Heart right ventricle (tissue), 16 donors: ENCODE measurements around the gene TMTC2. TPM values are rescaled to one million over a fixed set of nuclear protein-coding genes. Genes with fewer than 3 reads are reported as not detected.

ENCODE experiments used
- ATAC-seq, 8 donors: fragments of 200-7000 bp; cut with Tn5 transposase; one replicate each; pipeline ENCODE4 v1.9.1; 2020; ENCODE audit warnings: mild to moderate bottlenecking in 8 of 8, moderate library complexity in 8 of 8, moderate number of reproducible peaks in 1 of 8
- DNase-seq, 2 donors: peaks; one replicate each; pipeline ENCODE4 v3.0.0-alpha.2; 2020
- H3K27ac ChIP-seq, 10 donors: fragments of 200-600 bp; sonication (generic) in 2 of 10; one replicate each; pipeline versions ENCODE4 v1.5.0 to v1.8.0; 2020 to 2022; ENCODE audit warnings: mild to moderate bottlenecking in 3 of 10
- H3K27me3 ChIP-seq, 7 donors: fragments of 200-600 bp; one replicate each; pipeline ENCODE4 v1.8.0; 2021 to 2022; ENCODE audit warnings: mild to moderate bottlenecking in 2 of 7
- H3K36me3 ChIP-seq, 9 donors: fragments of 200-600 bp; sonication (generic) in 1 of 9; one replicate each; pipeline versions ENCODE4 v1.5.0 to v1.8.0; 2020 to 2022; ENCODE audit warnings: mild to moderate bottlenecking in 2 of 9
- H3K4me1 ChIP-seq, 9 donors: fragments of 200-600 bp; sonication (generic) in 1 of 9; one replicate each; pipeline versions ENCODE4 v1.5.0 to v1.8.0; 2020 to 2022; ENCODE audit warnings: mild to moderate bottlenecking in 4 of 9
- H3K4me3 ChIP-seq, 10 donors: fragments of 200-600 bp; sonication (generic) in 2 of 10; one replicate each; pipeline versions ENCODE4 v1.5.0 to v1.8.0; 2020 to 2022; ENCODE audit warnings: mild to moderate bottlenecking in 7 of 10, moderate library complexity in 2 of 10
- H3K9me3 ChIP-seq, 11 donors: fragments of 200-600 bp in 10 of 11; sonication (generic) in 2 of 11; one replicate each; pipeline versions ENCODE4 v1.5.0 to v1.8.0; 2013 to 2022; ENCODE audit warnings: mild to moderate bottlenecking in 2 of 11, control low read depth in 1 of 11, moderate library complexity in 1 of 11
- CTCF ChIP-seq, 9 donors: fragments of 200-600 bp; sonication (generic) in 2 of 9; IDR thresholded peaks; one replicate each; pipeline versions ENCODE4 v1.5.0 to v1.8.0; 2021 to 2022; ENCODE audit warnings: antibody characterized with exemption in 9 of 9, mild to moderate bottlenecking in 5 of 9, moderate library complexity in 1 of 9
- WGBS, 2 donors: extraction: QIAGEN DNeasy Blood & Tissue Kit; methylation state at CpG; one replicate each; pipeline ENCODE4 v1.1.7; 2013; ENCODE audit warnings: inconsistent platforms in 1 of 2; 5-methylcytosine and 5-hydroxymethylcytosine counted together
- intact Hi-C, 10 donors: fragments of 100-400 bp; cut with DNase I; formaldehyde crosslinking; loops; one replicate each; pipeline versions ENCODE4 v1.11.1 to v1.14.2; 2022
- polyA plus RNA-seq, 2 donors: library from polyadenylated mRNA; stranded (reverse); fragments of 200-250 nt; gene quantifications; one replicate each; pipeline ENCODE4 v1.2.3, GENCODE V29; 2013
- total RNA-seq, 10 donors: library from RNA; stranded (reverse); fragmentation: NEBNext Ultra II Directional in 3 of 10; extraction: Animal tissue kit (Norgen Biotek cat#: 25700) in 3 of 10; gene quantifications; one replicate each; pipeline versions ENCODE4 v1.2.1 to v1.2.4, GENCODE V29; 2021 to 2023
- donor health status: Arrhythmogenic right ventricular cardiomyopathy.
- donor health status: ischemic (EF 13 %, LVEDD 7.1; RV severe dilation, severe dysfunction).
- donor health status: healthy with polysubstance abuse.
- donor health status: DM: no; HTN: yes; CAD: no.
- donor health status: DM: no; HTN: no; CAD: no.
- donor health status: ischemic (EF 25% LVEDD 6.9; RV normal size, moderate dysfunction).
- donor health status: ischemic (EF 25% LVEDD 5.7; RV mildly dilated, moderate dysfunction).
- donor health status: healthy.
- donor health status: DM: yes; HTN: yes; CAD: no.
- donor health status: Ischemic cardiomyopathy.
- donor health status: ischemic (EF 35%, LVEDD 5.7; RV mildly dilated, moderate dysfunction).
- donor health status: nonischemic (EF 11% LVEDD 7.7; RV severe dilation, severe dysfunction).
- donor health status: DM: yes; HTN: yes; CAD: no.
- donor health status: PGD.
- donor health status: ischemic (EF 29% LVEDD 5.4; RV normal size, mild dysfunction).
- donor health status: nonischemic (EF 23%, LVEDD 6.1; RV moderate dilation, normal function).

Gene TMTC2
- total and polyA plus RNA-seq, 12 donors, result 1.6 to 4.4 (median 2.6) TPM

GRCh38 chr12:83083616-83084015 lies 396.9 kb downstream of the TMTC2 start:
- H3K9me3 ChIP-seq, result peaks cover 0 to 8% (median 0%) of the 10 kb centered on the region in 11 donors
- H3K36me3 ChIP-seq, result no peaks in the 10 kb centered on the region
- H3K4me3 ChIP-seq, result no peak overlapping the region
- no peak for TF ChIP-seq CTCF (IDR thresholded peaks at IDR 0.05)
- H3K27ac ChIP-seq, result no peak overlapping the region
- H3K27me3 ChIP-seq, result no peaks in the 10 kb centered on the region
- peaks cover 0 to 7% (median 0%) of the 10 kb centered on the region in 9 donors for H3K4me1 ChIP-seq
- WGBS, 2 donors, result 68 to 89% methylated on average over 4 of the region's 4 CpGs
- ATAC-seq (no peak), DNase-seq (no peak)
- intact Hi-C loops, result no loop called here

- Histone ChIP-seq H3K4me1 (peaks cover 0 to 7% (median 0%) of the 10 kb centered on the region in 9 donors), H3K9me3 (peaks cover 0 to 8% (median 0%) of the 10 kb centered on the region in 11 donors), H3K27me3 (no peaks in the 10 kb centered on the region), H3K36me3 (no peaks in the 10 kb centered on the region), H3K27ac (no peak overlapping the region), H3K4me3 (no peak overlapping the region)
- intact Hi-C loops, result no loop called here
- WGBS, 2 donors, result 74 to 77% methylated on average over 3 of the region's 3 CpGs
- TF ChIP-seq CTCF (IDR thresholded peaks at IDR 0.05), result no peak
- DNase-seq (no peak), ATAC-seq (no peak)
Measured at GRCh38 chr12:83084516-83085234, 398.0 kb downstream of the TMTC2 start.

GRCh38 chr12:83086023-83086422 lies 399.3 kb downstream of the TMTC2 start:
- Histone ChIP-seq H3K4me3 (no peak overlapping the region), H3K36me3 (no peaks in the 10 kb centered on the region), H3K27me3 (no peaks in the 10 kb centered on the region), H3K4me1 (peaks cover 0 to 7% (median 0%) of the 10 kb centered on the region in 9 donors), H3K9me3 (peaks cover 0 to 8% (median 0%) of the 10 kb centered on the region in 11 donors), H3K27ac (no peak overlapping the region)
- DNase-seq (no peak), ATAC-seq (no peak)
- no peak for TF ChIP-seq CTCF (IDR thresholded peaks at IDR 0.05)
- intact Hi-C loops, result no loop called here
- WGBS, 2 donors, result 98 to 99% methylated on average over 10 of the region's 10 CpGs

GRCh38 chr12:83089575-83089974 lies 402.9 kb downstream of the TMTC2 start:
- Histone ChIP-seq H3K4me1 (peaks cover 0 to under 1% (median 0%) of the 10 kb centered on the region in 9 donors), H3K27ac (no peak overlapping the region), H3K36me3 (no peaks in the 10 kb centered on the region), H3K27me3 (no peaks in the 10 kb centered on the region), H3K9me3 (peaks cover 0 to 8% (median 0%) of the 10 kb centered on the region in 11 donors), H3K4me3 (no peak overlapping the region)
- ATAC-seq, result no peak
- intact Hi-C loops, result no loop called here
- TF ChIP-seq CTCF (IDR thresholded peaks at IDR 0.05), result no peak
- 97 to 98% methylated on average over 2 of the region's 2 CpGs for WGBS, 2 donors
- no peak for DNase-seq
